Peyer's patch (tissue), 4 donors: ENCODE results near the gene LYZL1.

ENCODE experiments used
- POLR2A ChIP-seq, 2 donors: fragments of 450-650 bp; IDR thresholded peaks; one replicate each; pipeline ENCODE4 v1.5.1; 2017; ENCODE audit warnings: antibody characterized with exemption in 2 of 2, mild to moderate bottlenecking in 2 of 2, moderate library complexity in 2 of 2
- TF ChIP-seq, protein P1 (sequence below), 6 experiments: fragments of 450-650 bp in 4 of 6; fragments of 200-600 bp in 2 of 6; sonication (generic) in 1 of 6; IDR thresholded peaks; one replicate each; pipeline ENCODE4 v1.5.1; 2017 to 2019; ENCODE audit warnings: antibody characterized with exemption in 6 of 6, mild to moderate bottlenecking in 3 of 6, moderate library complexity in 1 of 6

DNA sequence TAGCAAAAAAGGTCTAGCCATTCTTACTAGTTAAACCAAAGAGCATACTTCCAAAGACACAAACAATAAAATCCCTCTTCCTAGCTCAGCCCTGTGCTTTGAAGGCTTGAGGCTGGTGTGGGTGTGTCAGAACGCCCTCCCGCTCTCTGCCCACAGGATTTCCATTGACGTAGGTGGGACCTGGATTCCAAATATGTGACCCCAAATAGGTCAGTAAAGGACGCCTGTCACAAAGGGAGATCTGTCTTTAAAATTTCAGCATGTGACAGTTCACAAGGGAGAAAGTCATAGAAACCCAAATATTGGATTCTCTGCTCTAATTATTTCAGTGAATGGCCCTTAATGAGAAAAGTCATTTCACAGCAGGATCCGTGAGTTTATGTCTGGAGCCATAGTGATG lies 39.9 kb upstream of the LYZL1 start:
- TF ChIP-seq, protein P1, sequence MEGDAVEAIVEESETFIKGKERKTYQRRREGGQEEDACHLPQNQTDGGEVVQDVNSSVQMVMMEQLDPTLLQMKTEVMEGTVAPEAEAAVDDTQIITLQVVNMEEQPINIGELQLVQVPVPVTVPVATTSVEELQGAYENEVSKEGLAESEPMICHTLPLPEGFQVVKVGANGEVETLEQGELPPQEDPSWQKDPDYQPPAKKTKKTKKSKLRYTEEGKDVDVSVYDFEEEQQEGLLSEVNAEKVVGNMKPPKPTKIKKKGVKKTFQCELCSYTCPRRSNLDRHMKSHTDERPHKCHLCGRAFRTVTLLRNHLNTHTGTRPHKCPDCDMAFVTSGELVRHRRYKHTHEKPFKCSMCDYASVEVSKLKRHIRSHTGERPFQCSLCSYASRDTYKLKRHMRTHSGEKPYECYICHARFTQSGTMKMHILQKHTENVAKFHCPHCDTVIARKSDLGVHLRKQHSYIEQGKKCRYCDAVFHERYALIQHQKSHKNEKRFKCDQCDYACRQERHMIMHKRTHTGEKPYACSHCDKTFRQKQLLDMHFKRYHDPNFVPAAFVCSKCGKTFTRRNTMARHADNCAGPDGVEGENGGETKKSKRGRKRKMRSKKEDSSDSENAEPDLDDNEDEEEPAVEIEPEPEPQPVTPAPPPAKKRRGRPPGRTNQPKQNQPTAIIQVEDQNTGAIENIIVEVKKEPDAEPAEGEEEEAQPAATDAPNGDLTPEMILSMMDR (IDR thresholded peaks at IDR 0.05): no peak
- no peak for TF ChIP-seq POLR2A (IDR thresholded peaks at IDR 0.05)
